Measurements from ENCODE around the gene SMARCA2.

The SMARCA2 gene

DNA sequence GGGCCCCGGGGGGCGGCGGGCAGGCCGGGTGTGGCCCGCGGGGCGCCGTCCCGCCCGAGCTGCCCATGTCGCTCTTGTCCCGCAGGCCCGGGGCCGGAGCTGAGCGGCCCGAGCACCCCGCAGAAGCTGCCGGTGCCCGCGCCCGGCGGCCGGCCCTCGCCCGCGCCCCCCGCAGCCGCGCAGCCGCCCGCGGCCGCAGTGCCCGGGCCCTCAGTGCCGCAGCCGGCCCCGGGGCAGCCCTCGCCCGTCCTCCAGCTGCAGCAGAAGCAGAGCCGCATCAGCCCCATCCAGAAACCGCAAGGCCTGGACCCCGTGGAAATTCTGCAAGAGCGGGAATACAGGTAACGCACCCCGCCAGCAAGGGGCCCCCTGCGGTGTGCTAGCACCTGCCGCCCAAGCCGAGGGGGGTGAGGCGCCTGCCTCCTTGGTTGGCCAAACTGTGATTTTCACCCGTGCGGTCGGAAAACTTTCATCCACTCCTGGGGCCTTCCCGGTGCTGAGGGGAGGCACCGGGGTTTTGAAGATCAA is 32.1 kb downstream of the SMARCA2 start:
- no peak overlapping the region for H3K4me3 ChIP-seq (ENCODE audit: low read depth, low read length, poor library complexity, severe bottlenecking)

DNA sequence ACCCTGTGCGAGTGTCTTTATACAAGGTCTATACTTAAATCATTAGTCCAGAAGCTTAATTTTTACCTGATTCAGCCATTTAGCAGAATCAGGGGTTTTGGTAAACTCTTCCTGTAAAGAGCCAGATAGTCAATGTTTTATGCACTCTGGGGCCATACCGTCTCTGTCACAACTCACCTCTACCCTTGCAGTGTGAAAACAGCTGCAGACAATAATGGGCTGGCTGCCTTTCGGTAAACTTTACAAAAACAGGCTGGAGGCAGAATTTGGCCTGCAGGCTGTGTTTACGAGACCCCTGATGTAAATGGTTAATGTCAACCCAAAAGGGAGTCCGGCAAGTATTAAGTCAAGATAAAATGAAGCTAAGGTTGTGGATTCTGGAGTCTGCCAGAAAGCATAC is 32.8 kb downstream of the SMARCA2 start:
- no peaks in the 10 kb centered on the region; the same call in 1 of the 2 replicates for H3K36me3 ChIP-seq (ENCODE audit: insufficient read depth, low read length)
- peaks cover 3% of the 10 kb centered on the region for H3K4me1 ChIP-seq (ENCODE audit: insufficient read depth, low read length, severe bottlenecking)
- no peak overlapping the region for H3K4me3 ChIP-seq (ENCODE audit: low read depth, low read length, poor library complexity, severe bottlenecking)
- no peaks in the 10 kb centered on the region for H3K9me3 ChIP-seq (ENCODE audit: low read length)
- H3K4me2 ChIP-seq (ENCODE audit: low read length), result no peak overlapping the region
- H3K27ac ChIP-seq (ENCODE audit: low read depth, low read length, poor library complexity, severe bottlenecking), result no peak overlapping the region
- no peak for TF ChIP-seq EZH2 (IDR thresholded peaks at IDR 0.05; ENCODE audit: borderline replicate concordance, low read length)
- TF ChIP-seq, protein P1, sequence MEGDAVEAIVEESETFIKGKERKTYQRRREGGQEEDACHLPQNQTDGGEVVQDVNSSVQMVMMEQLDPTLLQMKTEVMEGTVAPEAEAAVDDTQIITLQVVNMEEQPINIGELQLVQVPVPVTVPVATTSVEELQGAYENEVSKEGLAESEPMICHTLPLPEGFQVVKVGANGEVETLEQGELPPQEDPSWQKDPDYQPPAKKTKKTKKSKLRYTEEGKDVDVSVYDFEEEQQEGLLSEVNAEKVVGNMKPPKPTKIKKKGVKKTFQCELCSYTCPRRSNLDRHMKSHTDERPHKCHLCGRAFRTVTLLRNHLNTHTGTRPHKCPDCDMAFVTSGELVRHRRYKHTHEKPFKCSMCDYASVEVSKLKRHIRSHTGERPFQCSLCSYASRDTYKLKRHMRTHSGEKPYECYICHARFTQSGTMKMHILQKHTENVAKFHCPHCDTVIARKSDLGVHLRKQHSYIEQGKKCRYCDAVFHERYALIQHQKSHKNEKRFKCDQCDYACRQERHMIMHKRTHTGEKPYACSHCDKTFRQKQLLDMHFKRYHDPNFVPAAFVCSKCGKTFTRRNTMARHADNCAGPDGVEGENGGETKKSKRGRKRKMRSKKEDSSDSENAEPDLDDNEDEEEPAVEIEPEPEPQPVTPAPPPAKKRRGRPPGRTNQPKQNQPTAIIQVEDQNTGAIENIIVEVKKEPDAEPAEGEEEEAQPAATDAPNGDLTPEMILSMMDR (IDR thresholded peaks at IDR 0.05; ENCODE audit: low read length), result no peak
- H3F3A ChIP-seq (ENCODE audit: insufficient read depth, low read length), result no peaks in the 10 kb centered on the region
- H3K9ac ChIP-seq (ENCODE audit: low read length), result no peak overlapping the region
- no peak overlapping the region for H2AFZ ChIP-seq (ENCODE audit: low read length)
- no peaks in the 10 kb centered on the region for H4K20me1 ChIP-seq (ENCODE audit: insufficient read depth, low read length)
- H3K79me2 ChIP-seq (ENCODE audit: insufficient read depth, low read length), result no peaks in the 10 kb centered on the region
- no peaks in the 10 kb centered on the region for H3K9me2 ChIP-seq (ENCODE audit: low read depth, low read length)
- H3K27me3 ChIP-seq (ENCODE audit: insufficient read depth, low read length), result no peaks in the 10 kb centered on the region

More for the DNA sequence above, 32.1 kb downstream of the SMARCA2 start:
- Histone ChIP-seq H3K36me3 (ENCODE audit: insufficient read depth, low read length) (peaks cover 6% of the 10 kb centered on the region; the same call in 1 of the 2 replicates), H3K9ac (ENCODE audit: low read length) (no peak overlapping the region), H2AFZ (ENCODE audit: low read length) (no peak overlapping the region), H4K20me1 (ENCODE audit: insufficient read depth, low read length) (no peaks in the 10 kb centered on the region), H3K9me3 (ENCODE audit: low read length) (no peaks in the 10 kb centered on the region), H3K27ac (ENCODE audit: low read depth, low read length, poor library complexity, severe bottlenecking) (no peak overlapping the region), H3K9me2 (ENCODE audit: low read depth, low read length) (no peaks in the 10 kb centered on the region), H3K4me2 (ENCODE audit: low read length) (no peak overlapping the region), H3K79me2 (ENCODE audit: insufficient read depth, low read length) (no peaks in the 10 kb centered on the region), H3K4me1 (ENCODE audit: insufficient read depth, low read length, severe bottlenecking) (no peaks in the 10 kb centered on the region), H3K27me3 (ENCODE audit: insufficient read depth, low read length) (no peaks in the 10 kb centered on the region), H3F3A (ENCODE audit: insufficient read depth, low read length) (no peaks in the 10 kb centered on the region)
- TF ChIP-seq, protein P1 (IDR thresholded peaks at IDR 0.05; ENCODE audit: low read length), result no peak
- no peak for TF ChIP-seq EZH2 (IDR thresholded peaks at IDR 0.05; ENCODE audit: borderline replicate concordance, low read length)

DNA sequence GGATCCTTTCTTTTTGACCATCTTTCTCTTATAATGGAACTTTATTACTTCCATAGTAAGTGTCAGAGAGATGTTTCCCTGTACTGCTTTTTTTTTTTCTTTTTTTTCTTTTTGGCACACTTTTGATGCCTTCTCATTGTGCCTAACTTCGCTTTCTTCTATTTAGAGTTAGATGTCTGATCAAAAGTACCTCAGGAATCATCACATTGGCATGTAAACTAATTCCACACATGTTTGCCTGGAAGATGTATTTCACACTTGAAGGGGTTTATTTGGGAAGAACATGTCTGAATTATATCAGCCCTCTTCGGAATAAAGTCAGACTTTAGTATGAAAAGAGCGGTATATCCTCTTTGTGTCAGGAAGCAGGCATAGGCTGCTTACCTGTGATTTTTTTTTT is 35.1 kb downstream of the SMARCA2 start:
- Histone ChIP-seq H3K4me3 (ENCODE audit: low read depth, low read length, poor library complexity, severe bottlenecking) (no peak overlapping the region), H3K36me3 (ENCODE audit: insufficient read depth, low read length) (peaks cover 5% of the 10 kb centered on the region; the same call in 1 of the 2 replicates), H3K27me3 (ENCODE audit: insufficient read depth, low read length) (no peaks in the 10 kb centered on the region)

More for the DNA sequence above, 35.1 kb downstream of the SMARCA2 start:
- TF ChIP-seq, protein P1 (IDR thresholded peaks at IDR 0.05; ENCODE audit: low read length), result no peak
- TF ChIP-seq EZH2 (IDR thresholded peaks at IDR 0.05; ENCODE audit: borderline replicate concordance, low read length), result no peak
- H2AFZ ChIP-seq (ENCODE audit: low read length), result no peak overlapping the region
- no peaks in the 10 kb centered on the region for H4K20me1 ChIP-seq (ENCODE audit: insufficient read depth, low read length)
- H3F3A ChIP-seq (ENCODE audit: insufficient read depth, low read length), result no peaks in the 10 kb centered on the region
- H3K79me2 ChIP-seq (ENCODE audit: insufficient read depth, low read length), result no peaks in the 10 kb centered on the region
- H3K4me2 ChIP-seq (ENCODE audit: low read length), result no peak overlapping the region
- no peaks in the 10 kb centered on the region for H3K9me3 ChIP-seq (ENCODE audit: low read length)
- peaks cover 18% of the 10 kb centered on the region for H3K4me1 ChIP-seq (ENCODE audit: insufficient read depth, low read length, severe bottlenecking)
- H3K9ac ChIP-seq (ENCODE audit: low read length), result no peak overlapping the region
- no peak overlapping the region for H3K27ac ChIP-seq (ENCODE audit: low read depth, low read length, poor library complexity, severe bottlenecking)
- no peaks in the 10 kb centered on the region for H3K9me2 ChIP-seq (ENCODE audit: low read depth, low read length)
